NCI-H2081 treated with DMSO at 0.1 percent for 48 hours (cell line): ENCODE results near the gene ZNF429.
"Not testable (repeated sequence)": the region's sequence is repeated elsewhere in the genome, so short reads cannot be mapped to it uniquely, and the experiment has no call there.

Experiments
- DNase-seq: peaks from one replicate; lab custom pipeline; 2025; lab: John Stamatoyannopoulos, UW

ZNF429 gene

GRCh38 chr19:21513651-21514050 lies 8.2 kb downstream of the ZNF429 start:
- DNase-seq: no peak

DNA sequence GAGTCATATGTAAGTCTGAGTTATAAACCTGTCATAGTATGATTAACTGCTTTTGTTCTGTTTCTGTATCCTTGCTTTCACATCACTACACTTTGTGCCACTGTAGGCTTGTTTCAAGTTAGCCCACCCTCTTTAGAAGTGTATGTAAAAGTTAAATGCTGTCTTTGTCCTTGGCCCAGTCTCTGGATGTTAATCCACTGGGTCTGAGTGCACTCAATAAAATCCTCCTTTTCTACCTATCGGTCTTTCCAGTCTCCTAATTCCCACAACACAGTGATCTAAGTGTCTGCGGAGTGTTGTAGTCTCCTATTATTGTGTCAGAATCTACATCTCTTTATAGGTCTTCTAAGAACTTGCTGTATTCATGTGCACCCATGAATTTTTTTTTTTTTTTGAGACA lies 14.1 kb downstream of the ZNF429 start:
- DNase-seq: no peak

- no peak for DNase-seq
Measured at GRCh38 chr19:21532904-21533303, 27.5 kb downstream of the ZNF429 start.

- DNase-seq: not testable (repeated sequence)
Measured at GRCh38 chr19:21536741-21537290, 31.4 kb downstream of the ZNF429 start.

GRCh38 chr19:21559444-21559843 lies 54.0 kb downstream of the ZNF429 start:
- no peak for DNase-seq

- DNase-seq: no peak
Measured at GRCh38 chr19:21564406-21564805, 59.0 kb downstream of the ZNF429 start.

- DNase-seq: no peak
Measured at GRCh38 chr19:21566073-21566472, 60.7 kb downstream of the ZNF429 start.

DNA sequence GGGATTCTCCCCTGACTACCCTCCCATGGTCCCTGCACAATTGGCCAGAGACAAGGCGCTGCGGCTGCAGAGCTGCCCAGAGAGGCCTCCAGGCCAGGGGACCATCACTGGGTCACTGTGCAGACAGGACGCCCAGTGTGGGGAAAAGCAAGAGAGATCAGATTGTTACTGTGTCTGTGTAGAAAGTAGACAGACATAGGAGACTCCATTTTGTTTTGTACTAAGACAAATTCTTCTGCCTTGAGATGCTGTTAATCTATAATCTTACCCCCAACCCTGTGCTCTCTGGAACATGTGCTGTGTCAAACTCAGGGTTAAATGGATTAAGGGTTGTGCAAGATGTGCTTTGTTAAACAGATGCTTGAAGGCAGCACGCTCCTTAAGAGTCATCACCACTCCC lies 62.4 kb downstream of the ZNF429 start:
- not testable (repeated sequence) for DNase-seq

DNA sequence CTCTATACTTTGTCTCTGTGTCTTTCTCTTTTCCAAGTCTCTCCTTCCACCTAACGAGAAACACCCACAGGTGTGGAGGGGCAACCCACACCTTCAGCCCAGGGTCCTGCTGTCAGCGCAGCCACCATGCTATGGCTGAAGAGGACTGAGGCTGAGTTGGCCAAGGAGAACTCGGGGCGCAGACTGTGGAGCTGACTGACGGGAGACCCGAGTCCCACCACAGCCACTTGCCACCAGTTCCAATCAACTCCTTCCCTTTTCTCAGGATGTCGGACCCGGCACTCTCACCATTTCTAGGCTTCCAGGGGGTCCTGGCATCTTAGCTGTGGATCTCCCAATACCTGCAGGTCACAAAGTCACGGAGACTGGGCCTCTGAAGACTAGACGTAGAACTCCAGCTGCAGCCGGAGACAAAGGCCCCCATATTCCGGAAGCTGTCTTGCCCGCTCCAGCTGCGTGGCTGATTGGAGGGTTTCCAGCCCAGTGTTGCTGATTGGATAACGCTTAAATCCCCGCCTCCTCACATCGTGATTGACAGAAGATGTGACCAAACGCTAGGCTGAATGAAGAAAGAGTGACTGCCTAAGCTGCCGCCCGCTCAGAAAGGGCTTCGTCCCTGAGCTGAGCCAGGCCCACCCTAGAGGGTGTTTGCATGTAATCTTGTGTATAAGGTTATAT lies 63.6 kb downstream of the ZNF429 start:
- no peak for DNase-seq

DNA sequence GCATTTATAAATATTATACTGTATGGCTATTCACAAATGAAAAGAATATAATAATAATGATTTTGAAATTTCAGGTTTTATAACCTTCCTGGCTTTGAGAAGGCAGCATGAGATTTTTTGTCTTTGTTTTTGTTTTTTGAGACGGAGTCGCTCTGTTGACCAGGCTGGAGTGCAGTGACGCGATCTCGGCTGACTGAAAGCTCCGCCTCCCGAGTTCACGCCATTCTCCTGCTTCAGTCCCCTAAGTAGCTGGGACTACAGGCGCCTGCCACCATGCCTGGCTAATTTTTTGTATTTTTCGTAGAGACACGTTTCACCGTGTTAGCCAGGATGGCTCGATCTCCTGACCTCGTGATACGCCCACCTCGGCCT lies 64.1 kb downstream of the ZNF429 start:
- no peak for DNase-seq

DNA sequence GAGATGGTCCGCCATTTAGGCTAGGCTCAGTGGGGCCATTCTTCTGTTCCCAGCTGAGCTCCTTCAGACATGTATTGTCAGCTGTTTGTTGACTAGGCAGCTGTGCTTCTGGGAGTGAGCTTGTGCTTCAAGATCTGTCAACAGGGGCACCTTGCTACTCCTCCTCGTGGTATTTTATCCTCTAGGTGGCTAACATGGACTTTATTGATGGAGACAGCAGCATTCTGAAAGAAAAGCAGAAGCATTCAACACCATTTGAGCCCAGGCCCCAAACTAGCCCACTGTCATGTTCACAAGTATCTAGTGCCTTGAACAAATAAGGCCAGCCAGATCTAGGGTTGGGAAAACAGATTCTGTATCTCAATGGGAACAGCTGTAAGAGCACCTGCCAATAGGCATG lies 65.9 kb downstream of the ZNF429 start:
- DNase-seq: no peak

GRCh38 chr19:21574607-21575006 lies 69.2 kb downstream of the ZNF429 start:
- DNase-seq: no peak

DNA sequence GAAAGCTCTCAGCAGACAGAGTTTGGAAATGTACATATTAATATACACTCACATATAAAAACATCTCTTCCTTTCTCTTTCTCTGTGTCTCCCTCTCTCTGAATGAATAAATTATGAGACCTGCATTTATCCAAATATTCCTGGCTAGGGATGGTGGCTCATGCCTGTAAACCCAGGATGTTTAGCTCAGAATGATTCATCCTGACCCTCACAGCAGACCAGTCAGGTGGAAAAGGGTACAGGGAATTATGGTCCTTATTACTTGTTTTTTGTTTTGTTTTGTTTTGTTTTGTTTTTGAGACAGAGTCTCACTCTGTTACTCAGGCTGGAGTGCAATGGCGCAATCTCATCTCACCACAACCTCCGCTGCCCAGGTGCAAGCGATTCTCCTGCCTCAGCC lies 71.1 kb downstream of the ZNF429 start:
- DNase-seq: no peak

GRCh38 chr19:21580101-21580500 lies 74.7 kb downstream of the ZNF429 start:
- no peak for DNase-seq

DNA sequence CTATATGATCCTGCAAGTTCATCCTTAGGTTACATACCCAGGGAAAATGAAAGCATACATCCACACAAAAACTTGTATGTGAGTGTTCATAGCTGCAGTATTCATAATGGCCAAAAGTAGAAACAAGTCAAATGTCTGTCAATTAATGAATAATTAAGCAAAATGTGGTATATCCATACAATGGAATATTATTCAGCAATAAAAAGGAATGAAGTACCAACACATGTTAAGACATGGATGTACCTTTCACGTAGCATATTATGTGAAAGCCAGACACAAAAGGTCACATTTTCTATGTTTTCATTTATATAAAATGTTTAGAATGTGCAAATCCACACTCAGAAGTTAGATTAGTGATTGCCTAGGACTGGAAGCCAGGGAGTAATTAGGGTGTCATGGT lies 75.4 kb downstream of the ZNF429 start:
- DNase-seq: no peak

DNA sequence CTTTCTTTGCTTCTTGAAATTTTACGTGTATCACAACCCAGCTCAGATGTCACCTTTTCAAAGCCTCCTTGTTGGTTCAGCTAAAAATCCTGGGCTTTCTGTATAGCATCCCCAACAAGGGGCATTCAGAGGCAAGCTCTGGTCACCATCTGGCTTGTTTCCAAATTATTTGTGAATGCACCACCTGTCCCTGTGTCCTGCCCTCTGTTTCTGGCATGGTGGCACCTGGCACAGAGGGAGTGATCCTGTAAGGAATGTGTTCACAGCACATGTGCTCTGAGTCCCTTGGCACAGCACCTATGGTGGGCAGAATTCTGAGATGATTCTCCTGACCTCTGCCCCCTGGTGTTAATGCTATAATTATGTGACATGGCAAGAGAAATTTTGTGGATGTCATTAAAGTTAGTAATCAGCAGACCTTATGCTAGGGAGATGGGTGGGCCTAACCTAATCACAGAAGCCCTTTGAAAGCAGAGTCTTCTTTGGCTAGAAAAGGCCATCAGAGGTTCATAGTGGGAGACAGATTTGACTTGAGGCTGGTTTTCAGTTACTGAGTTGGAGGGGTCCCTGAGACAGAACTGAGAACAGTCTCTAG lies 76.3 kb downstream of the ZNF429 start:
- no peak for DNase-seq

DNA sequence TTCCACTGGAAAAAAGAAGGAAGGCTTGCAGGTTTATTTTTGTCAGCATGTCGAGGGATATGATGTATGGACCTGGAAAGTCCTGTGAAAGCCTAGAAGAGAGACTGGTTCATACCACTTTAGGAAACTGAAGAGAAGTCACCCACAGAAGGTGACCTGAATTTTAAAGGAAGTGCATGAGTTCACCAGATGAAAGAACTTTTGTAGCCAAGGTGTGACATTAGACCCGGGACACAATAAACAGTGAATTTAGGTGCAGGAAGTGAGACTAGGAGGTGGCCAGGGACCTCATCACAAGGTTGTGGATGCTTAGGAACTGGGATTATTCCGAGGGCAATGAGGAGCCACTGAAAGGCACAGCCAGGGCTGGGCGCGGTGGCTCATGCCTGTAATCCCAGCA lies 79.1 kb downstream of the ZNF429 start:
- DNase-seq: no peak

DNA sequence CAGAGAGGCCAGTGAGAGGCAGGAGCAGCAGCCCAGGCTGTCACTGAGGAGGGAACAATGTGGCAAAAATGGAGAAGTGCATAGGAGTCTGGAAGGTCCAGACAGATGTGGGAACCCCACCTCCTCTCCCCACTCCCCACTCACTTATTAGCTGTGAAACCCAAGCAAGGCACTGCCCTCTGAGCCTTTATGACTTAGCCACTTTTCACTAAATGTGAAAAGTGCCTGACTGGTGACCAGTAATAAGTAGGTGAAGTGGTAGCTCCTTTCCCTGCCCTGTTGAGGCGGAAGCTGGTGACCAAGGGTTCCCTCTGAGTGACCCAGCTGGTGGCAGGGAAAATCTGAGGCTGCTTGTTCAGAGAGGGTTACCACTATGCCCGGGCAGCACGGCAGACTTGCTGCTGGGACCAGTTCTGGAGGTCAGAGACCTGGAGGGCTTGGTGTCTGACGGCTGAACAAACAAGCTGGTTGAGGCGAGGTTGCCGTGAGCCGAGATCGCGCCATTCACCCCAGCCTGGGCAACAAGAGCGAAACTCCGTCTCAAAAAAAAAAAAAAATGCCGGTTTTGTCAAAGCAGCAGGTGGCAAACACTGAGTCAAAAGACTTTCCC lies 80.0 kb downstream of the ZNF429 start:
- no peak for DNase-seq

DNA sequence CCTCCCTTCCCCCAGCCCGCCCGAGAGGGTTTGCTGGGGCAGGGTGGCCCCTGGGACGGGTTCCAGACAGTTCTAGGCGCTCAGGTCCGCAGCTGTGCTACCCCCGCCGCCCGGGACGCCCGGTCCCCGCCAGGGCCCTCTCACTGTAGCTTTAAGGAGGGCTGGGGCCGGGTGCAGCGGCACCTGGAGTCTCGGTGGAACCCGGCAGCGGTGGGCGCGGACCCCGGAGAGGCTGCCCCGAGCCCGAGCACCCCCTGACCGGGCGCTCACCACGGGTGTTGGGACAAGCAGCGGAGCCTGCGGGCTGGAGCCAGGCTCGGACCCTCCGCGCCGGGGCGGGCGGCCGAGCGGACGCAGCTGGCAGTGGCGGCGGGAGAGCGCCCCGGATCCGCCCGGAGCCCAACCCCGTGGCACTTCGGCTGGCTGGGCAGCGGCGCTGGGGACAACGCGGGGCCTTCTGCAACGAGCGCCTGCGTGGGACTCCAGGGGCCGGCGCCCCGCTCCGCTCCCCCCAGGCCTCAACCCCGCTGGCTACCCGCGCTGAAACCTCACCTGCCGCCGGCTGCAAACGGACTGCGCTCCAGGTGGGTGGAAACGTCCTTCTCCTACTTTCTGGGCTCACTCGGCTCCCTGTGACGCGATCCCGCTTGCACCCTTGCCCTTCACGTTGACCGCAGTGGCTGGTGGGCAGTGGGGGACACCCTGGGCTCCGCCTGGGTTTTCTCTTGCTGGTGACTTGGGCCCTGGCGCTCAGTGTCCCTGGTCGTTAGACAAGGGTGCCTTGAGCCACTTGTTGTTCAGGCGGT lies 81.1 kb downstream of the ZNF429 start:
- no peak for DNase-seq

GRCh38 chr19:21587117-21587461 lies 81.7 kb downstream of the ZNF429 start:
- DNase-seq: no peak

DNA sequence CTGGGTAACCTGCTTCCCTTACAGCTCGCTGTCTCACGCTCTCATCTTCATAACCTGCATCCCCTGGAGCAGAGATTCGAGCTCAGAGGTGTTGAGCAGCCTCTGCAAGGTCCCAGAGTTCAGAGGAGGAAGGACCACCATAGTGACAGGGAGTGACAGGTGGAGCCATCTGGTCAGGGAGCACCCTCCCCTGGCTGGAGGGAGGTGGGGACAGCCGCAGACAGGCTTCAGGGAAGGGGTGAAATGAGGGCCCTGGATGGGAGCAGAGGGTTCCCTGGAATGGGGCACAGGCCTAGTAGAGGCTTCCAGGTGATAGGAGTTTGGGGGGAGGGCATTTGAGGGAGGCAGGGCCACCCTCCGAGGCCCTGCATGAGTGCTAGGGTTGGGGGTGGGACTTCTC lies 82.1 kb downstream of the ZNF429 start:
- DNase-seq: no peak

DNA sequence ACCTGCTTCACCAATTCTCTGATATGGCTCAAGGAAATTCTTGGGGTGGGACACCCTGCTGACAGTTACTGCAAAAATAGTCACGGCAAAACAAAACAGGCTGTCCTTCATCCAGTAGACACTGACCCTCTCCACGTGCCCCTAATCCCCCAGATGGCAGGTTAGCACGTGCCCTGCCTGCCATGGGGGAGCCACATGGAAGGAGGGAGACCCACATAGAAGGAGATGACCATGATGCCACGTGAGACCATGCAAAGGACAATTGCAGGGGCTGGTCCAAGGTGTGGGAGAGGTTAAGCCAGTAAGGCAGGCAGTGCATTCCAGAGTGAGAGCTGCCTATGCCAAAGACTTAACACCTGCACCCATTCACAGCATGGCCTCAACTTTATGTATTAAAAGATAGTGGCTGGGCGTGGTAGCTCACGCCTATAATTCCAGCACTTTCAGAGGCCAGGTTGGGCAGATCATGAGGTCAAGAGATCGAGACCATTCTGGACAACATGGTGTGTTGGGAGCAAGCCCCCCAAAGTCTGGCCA lies 82.7 kb downstream of the ZNF429 start:
- DNase-seq: no peak
